ENCODE data around the gene SMKR1. TPM values are rescaled to one million over a fixed set of nuclear protein-coding genes. Genes with fewer than 3 reads are reported as not detected.
A peak's percentile ranks its signal among the peaks of the same experiment; 100 is the strongest.

SMKR1 gene
- total RNA-seq, 1 donor from 2014 or later, result 0.56 TPM

GRCh38 chr7:129550693-129551360 lies 48.5 kb downstream of the SMKR1 start:
- H2AFZ ChIP-seq (replicated peaks), result no peak overlapping the region
- no peak for DNase-seq (ENCODE audit: low spot score)

GRCh38 chr7:129553899-129554461 lies 51.6 kb downstream of the SMKR1 start:
- peak overlapping the region; percentile 74 for H3K27ac Mint-ChIP-seq
- Histone ChIP-seq H3K27ac (no peak overlapping the region), H3K79me2 (ENCODE audit: low read depth) (no peaks in the 10 kb centered on the region), H2AFZ (replicated peaks) (no peak overlapping the region), H3F3A (ENCODE audit: low read depth) (no peaks in the 10 kb centered on the region), H3K36me3 (no peaks in the 10 kb centered on the region), H4K20me1 (ENCODE audit: low read depth) (no peaks in the 10 kb centered on the region), H3K4me2 (no peak overlapping the region), H3K9ac (no peak overlapping the region), H3K27me3 (no peaks in the 10 kb centered on the region), H3K4me3 (no peak overlapping the region), H3K9me3 (ENCODE audit: low read depth) (no peaks in the 10 kb centered on the region), H3K4me1 (peaks cover 5% of the 10 kb centered on the region)
- no peak for TF ChIP-seq CTCF (IDR thresholded peaks at IDR 0.05)
- TF ChIP-seq EZH2 (IDR thresholded peaks at IDR 0.05), result no peak
- TF ChIP-seq EZH2phosphoT487 (IDR thresholded peaks at IDR 0.05), result no peak
- peaks cover 13% of the 10 kb centered on the region for H3K4me1 Mint-ChIP-seq
- no peak overlapping the region for H3K4me3 Mint-ChIP-seq
- H3K36me3 Mint-ChIP-seq, result no peaks in the 10 kb centered on the region
- peaks cover 3% of the 10 kb centered on the region for H3K27me3 Mint-ChIP-seq (ENCODE audit: insufficient read depth, low read depth)
- no peaks in the 10 kb centered on the region for H3K9me3 Mint-ChIP-seq
- DNase-seq (ENCODE audit: low spot score), result no peak

More at GRCh38 chr7:129550693-129551360, 48.5 kb downstream of the SMKR1 start:
- TF ChIP-seq EZH2 (IDR thresholded peaks at IDR 0.05), result no peak
- Mint-ChIP-seq H3K27ac (no peak overlapping the region), H3K4me3 (no peak overlapping the region), H3K4me1 (peaks cover 5% of the 10 kb centered on the region), H3K36me3 (no peaks in the 10 kb centered on the region), H3K9me3 (no peaks in the 10 kb centered on the region), H3K27me3 (ENCODE audit: insufficient read depth, low read depth) (peaks cover 3% of the 10 kb centered on the region)
- H3F3A ChIP-seq (ENCODE audit: low read depth), result no peaks in the 10 kb centered on the region
- H3K79me2 ChIP-seq (ENCODE audit: low read depth), result no peaks in the 10 kb centered on the region
- H3K9ac ChIP-seq, result no peak overlapping the region
- no peaks in the 10 kb centered on the region for H3K4me1 ChIP-seq
- H3K4me3 ChIP-seq, result no peak overlapping the region
- H3K27me3 ChIP-seq, result no peaks in the 10 kb centered on the region
- no peaks in the 10 kb centered on the region for H3K9me3 ChIP-seq (ENCODE audit: low read depth)
- H3K4me2 ChIP-seq, result no peak overlapping the region
- no peaks in the 10 kb centered on the region for H3K36me3 ChIP-seq
- no peaks in the 10 kb centered on the region for H4K20me1 ChIP-seq (ENCODE audit: low read depth)
- H3K27ac ChIP-seq, result no peak overlapping the region

- no peaks in the 10 kb centered on the region for H3K9me3 ChIP-seq (ENCODE audit: low read depth)
- H3K27me3 ChIP-seq, result no peaks in the 10 kb centered on the region
- TF ChIP-seq EZH2phosphoT487 (IDR thresholded peaks at IDR 0.05) (no peak), EZH2 (IDR thresholded peaks at IDR 0.05) (no peak), CTCF (IDR thresholded peaks at IDR 0.05) (no peak)
- H3K4me1 ChIP-seq, result peaks cover 9% of the 10 kb centered on the region
- H3K4me3 ChIP-seq, result no peak overlapping the region
- Mint-ChIP-seq H3K4me1 (peaks cover 16% of the 10 kb centered on the region), H3K27me3 (ENCODE audit: insufficient read depth, low read depth) (peaks cover 3% of the 10 kb centered on the region), H3K4me3 (no peak overlapping the region), H3K36me3 (no peaks in the 10 kb centered on the region), H3K27ac (no peak overlapping the region), H3K9me3 (no peaks in the 10 kb centered on the region)
- no peaks in the 10 kb centered on the region for H3K79me2 ChIP-seq (ENCODE audit: low read depth)
- no peaks in the 10 kb centered on the region for H3F3A ChIP-seq (ENCODE audit: low read depth)
- no peaks in the 10 kb centered on the region for H3K36me3 ChIP-seq
- no peak overlapping the region for H2AFZ ChIP-seq (replicated peaks)
- no peak overlapping the region for H3K4me2 ChIP-seq
- DNase-seq (ENCODE audit: low spot score), result no peak
- no peak overlapping the region for H3K27ac ChIP-seq
- no peak overlapping the region for H3K9ac ChIP-seq
- H4K20me1 ChIP-seq (ENCODE audit: low read depth), result no peaks in the 10 kb centered on the region
These were observed 54.3 kb downstream of the SMKR1 start for GRCh38 chr7:129556607-129557133.
